ENCODE results near the gene ARHGAP6.
A peak's percentile ranks its signal among the peaks of the same experiment; 100 is the strongest.
"Not testable (repeated sequence)": the region's sequence is repeated elsewhere in the genome, so short reads cannot be mapped to it uniquely, and the experiment has no call there.

The ARHGAP6 gene

DNA sequence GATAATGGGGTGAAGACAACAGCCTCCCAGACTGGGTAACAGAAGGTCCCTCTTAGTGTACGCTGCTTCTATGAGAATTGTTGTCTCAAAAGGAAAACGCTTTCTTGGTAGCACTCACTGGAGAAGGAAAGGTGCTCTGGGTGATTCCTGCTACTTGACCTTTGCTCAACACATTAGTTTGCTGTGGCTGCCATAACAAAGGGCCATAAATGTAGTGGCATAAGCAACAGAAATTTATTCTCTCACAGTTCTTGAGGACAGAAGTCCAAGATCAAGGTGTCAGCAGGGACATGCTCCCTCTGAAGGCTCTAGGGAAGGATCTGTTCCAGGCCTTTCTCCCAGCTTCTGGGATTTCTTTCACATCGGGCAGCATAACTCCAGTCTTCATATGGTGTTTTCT, 535.6 kb downstream of the ARHGAP6 start:
- DNase-seq: no peak

DNA sequence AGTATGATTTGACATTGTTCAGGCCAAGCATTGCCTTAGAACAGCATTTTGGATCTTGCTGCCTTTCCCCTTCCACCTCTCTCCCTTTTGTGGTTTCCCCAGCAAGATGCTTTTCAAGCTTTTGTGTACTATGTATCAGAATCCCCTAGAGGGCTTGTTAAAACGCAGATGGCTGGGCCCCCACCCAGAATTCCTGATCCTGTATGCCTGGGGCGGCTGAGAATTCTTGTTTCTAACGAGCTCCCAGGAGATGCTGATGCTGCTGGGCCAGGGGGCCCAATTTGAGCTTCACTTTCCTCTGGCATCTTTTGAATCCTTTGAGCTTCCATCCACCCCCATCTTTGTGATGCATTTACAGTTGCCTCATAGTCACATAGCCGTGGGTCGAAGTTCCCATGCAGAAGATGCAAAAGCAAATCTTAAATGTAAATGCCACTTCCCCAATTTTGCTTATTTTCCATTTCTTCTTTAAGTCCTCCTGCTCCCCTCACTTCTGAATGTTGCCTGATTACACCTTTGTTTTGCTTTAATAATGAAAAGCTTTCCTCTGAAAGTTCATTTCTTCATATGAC, 536.1 kb downstream of the ARHGAP6 start:
- no peak for DNase-seq

DNA sequence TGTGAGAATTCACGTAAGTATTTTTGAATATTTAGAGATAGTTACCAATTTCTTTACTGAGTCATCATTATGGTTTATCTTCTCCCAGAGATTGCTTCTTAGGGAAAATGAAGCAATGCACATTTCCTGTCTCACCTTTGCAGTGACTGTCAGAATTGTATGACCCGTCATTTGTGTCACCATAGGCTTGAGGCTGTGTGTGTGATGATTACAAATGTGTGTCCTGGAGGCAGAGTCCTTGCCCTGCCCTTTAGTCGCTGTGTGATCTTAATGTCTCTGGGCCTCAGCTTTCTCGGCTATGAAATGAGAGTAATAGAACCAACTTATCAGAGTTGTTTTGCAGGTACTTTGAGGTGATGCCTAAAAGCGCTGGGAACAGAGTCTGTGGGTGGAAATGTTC, 540.7 kb downstream of the ARHGAP6 start:
- DNase-seq: no peak

- DNase-seq: no peak
Observed at GRCh38 chrX:11124112-11124511, 541.6 kb downstream of the ARHGAP6 start.

GRCh38 chrX:11123087-11123486, 542.6 kb downstream of the ARHGAP6 start:
- not testable (repeated sequence) for DNase-seq

DNA sequence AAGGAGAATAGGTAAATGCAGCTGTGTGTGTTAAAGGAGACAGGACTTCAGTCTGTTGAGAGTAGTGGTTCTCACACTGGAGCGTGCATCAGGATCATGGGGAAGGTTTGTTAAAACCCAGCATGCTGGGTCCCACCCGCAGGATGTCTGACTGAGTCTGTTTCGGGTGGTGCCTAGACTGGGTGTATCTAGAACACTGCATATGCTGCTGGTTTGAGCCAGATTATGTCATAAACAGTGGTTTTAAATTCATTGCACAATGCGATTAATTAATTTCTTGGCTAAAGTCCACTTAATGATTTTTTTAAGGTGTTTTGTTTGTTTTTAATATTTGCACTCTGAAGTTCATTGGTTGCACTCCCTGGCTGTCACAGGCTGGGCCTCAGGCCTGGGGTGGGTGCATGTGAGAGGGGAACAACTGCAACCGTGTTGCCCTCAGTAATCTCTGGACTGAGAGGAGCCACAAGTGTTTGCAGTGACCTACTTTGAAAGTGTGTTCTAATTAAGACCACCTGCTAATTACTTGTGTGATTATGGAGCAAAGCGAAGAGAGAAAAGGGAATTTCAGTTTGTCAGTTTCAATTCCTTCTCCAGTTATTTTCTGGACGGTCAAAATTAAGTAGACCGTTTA, 546.3 kb downstream of the ARHGAP6 start:
- DNase-seq: no peak

- DNase-seq: no peak
Observed at GRCh38 chrX:11117745-11118144, 548.0 kb downstream of the ARHGAP6 start.

GRCh38 chrX:11113731-11114130, 552.0 kb downstream of the ARHGAP6 start:
- no peak for DNase-seq

DNA sequence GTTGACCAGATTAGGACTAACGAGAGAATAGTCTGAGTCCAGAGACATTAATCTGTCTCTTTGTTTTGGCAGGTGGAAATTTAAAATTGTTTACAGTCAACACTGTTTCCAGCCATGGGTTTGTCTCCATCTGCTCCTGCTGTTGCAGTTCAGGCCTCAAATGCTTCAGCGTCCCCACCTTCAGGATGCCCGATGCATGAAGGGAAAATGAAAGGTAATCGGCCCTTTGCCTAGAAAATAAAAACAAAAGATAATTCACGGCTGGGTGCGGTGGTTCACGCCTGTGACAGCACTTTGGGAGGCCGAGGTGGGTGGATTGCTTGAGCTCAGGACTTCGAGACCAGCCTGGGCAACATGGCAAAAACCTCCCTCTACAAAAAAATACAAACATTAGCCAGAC, 553.8 kb downstream of the ARHGAP6 start:
- DNase-seq: no peak

DNA sequence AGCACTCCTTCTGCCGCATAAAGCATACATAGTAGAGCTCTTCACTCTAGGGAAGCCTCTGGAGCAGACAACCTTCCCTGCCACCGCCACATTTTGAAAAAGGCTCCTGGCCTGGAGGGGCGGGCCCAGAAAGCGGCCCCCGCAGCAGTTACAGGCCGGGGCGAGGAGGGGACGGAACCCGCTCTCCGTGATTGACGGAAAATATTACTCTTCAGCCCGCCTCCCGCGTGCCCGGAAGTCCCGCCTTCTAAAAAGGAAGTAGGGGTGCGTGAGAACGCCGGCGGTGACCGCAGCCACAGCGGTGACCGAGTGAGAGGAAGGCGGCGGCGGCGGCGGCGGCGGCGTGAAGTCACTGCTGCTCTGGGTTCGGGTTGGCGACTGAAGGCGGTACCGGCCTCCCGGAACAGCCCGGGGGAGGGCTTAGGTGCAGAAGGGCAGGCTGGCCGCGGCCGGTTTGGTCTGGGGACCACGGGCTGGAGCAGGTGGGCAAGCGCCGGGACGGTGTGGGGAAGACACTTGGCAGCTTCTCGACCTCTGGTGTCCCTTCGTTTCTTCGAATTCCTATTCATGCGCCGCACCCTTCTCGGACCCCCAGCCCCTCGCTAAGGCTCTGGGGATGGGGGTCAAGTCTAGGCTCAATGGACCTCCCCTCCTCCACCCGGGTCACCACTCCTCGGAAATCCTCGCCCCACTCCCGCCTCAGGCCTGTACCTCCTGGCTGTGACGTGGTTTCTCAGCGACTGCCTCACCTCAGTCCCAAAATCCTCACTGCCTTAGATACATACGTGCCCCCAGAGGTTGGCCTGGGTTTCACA, 554.5 kb downstream of the ARHGAP6 start, which contains the start of gene HCCS:
Gene HCCS, plus strand, starts transcription at position 296 of the 815 bp plus-strand sequence. CDS start 729 bp downstream, outside the sequence.
- peak; percentile 51 for DNase-seq

DNA sequence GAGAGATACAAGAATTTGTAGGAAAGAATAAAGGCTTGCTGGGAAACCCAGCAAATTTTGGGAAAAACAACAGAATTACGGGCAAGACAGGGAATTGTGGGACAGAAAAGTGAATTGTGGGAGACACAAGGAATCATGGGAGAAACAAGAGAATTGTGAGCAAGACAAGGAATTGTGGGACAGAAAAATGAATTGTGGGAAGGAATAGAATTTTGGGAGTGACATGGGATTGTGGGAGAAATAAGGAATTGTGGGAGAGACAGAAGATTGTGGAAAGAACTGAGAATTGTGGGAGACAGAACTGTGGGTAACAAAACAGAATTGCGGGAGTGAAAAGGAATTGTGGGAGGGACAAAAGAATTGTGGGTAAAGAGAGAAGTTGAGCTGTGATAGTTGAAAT, 555.8 kb downstream of the ARHGAP6 start:
- DNase-seq: no peak

DNA sequence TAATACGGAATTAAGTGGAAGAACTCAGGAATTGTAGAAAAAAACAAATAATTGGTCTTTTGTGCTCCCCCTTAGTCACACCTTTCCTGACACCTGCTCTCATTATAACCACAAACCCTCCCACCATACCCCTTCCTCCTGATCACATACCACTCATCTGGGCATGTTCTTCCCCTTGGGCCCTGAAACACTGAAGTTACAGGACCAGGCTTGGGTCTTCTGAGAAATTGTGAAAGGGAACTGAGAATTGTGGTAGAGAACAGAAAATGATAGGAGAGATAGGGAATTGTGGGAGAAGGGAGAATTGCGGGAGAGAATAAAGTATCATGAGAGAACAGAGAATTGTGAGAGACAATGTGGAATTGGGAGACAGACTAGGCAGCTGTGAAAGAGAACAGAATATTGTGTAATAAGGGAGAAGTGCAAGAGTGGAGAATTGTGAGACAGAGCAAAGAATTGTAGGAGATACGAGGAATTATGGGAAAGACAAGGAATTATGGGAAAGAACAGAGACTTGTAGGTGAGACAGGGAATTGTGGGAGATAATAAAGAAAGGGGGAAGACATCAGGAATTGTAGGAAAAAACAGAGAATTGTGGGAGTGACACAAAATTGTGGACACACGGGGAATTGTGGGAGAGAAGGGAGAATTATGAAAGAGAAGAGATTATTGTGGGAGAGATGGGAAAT, 557.3 kb downstream of the ARHGAP6 start:
- no peak for DNase-seq

DNA sequence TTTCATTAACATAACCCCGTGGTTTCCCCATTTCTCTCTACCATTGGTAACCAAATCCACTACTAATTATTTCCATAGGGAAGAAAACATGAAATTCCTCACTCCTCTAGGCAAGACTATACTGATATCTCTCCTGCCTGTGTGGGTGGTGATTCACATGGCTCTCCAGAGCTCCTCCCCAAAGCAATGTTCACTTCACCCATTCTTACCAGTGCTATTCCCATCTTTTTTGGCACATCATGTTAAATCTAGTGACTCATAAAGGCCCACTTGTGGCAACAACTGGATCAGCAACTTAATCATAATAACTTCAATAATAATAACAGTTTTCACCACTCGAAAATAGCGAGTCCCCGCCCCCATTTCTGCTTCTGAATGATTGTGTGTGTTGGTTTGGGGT, 560.6 kb downstream of the ARHGAP6 start:
- no peak for DNase-seq

DNA sequence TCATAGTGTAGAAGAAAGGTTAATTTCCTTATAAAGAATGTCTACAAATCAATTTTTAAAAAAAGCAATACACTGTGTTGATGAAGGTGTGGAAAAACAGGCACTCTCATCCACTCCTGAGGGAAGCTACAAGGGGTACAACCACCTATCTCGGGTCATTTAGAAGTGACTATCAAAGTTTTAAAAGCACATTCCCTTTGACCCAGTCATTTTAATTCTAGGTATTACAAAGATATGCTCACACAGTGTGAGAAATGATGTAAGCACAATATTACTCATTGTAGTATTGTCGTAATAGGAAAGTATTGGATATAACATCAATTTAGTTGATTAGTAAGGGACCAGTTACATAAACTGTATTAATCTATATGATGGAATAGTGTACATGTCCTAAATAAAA, 562.0 kb downstream of the ARHGAP6 start:
- no peak for DNase-seq

DNA sequence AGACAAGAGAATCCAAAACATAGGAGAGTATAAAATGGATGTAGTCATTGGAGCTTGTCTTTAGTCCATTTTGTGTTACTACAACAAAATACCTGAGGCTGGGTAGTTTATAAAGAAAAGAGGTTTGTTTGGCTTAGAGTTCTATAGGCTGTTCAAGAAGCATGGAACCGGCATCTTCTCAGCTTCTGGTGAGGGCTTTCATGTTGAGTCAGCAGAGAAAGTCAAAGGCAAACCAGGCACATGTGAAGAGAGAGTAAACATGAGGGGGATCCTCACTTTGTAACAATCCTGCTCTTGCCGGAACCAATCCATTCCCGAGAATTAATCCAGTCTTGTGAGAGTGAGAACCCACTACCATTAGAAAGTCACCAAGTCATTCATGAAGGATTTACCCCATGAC, 562.7 kb downstream of the ARHGAP6 start:
- DNase-seq: no peak

- DNase-seq: no peak
Observed at GRCh38 chrX:11100281-11101035, 565.3 kb downstream of the ARHGAP6 start.

DNA sequence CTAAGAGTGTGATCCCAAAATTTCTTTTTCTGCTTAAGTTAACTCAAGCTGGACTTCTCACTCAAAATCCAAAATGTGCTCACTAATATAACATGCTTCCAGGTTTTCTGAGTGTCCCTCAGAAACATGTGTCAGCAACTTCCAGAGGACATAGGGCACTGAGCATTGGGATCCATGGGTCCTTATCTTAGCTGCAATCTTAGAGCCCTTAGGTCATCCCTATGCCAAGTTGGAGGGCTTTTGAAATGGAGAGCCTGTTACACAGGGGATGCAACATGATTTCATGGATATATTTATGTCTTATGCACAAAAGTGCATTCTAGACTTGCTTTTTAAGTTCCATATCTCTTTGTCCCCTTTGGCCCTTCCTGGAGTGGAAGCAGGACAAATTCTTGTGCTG, 566.3 kb downstream of the ARHGAP6 start:
- DNase-seq: no peak

DNA sequence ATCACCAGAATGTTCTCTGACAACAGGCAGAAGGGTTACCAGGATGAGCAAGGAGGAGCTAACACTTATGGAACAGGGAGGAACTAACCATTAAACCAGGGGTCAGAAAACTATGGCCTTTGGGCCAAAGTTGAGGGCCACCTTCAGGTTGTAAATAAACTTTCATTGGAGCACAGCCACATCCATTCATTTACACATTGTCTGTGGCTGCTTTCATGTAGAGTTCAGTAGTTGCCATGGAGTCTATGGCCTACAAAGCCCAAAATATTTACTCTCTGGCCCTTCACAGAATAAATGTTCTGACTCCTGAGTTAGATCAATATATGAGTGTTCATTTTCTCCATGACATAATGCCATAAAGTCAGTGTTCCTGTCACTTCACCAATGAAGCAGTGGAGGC, 567.8 kb downstream of the ARHGAP6 start:
- peak; percentile 88 for DNase-seq

DNA sequence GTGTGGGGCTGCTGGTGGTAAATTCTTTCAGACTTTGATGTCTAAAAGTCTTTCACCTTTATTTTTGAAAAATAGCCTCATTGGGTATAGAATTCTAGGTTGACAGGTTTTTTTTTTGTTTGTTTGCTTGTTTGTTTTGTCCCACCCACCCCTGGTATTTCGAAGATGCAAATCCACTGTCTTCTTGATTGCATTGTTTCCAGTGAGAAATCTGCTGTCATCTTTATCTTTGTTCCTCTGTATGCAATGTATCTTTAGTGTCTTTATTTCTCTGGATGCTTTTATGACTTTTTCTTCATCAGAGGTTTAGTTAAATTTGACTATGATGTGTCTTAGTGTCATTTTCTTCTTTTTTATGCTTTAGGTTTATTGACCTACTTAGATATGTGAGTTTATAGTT, 575.9 kb downstream of the ARHGAP6 start:
- no peak for DNase-seq
